MCF 10A (cell line): ENCODE results near the gene ACADVL. TPM values are rescaled to one million over a fixed set of nuclear protein-coding genes. Genes with fewer than 3 reads are reported as not detected.

Experiments
- BruUV-seq: library from RNA; stranded (reverse); fragments of 400-500 nt; replicated peaks from 2 replicates; lab custom pipeline; 2021; lab: Mats Ljungman, UMichigan
- CTCF ChIA-PET: fragments of 300-600 bp; sonication (Branson Sonifier 250); formaldehyde crosslinking; extraction: SDS; loops from one replicate; lab custom pipeline; 2021; ENCODE audit warnings: antibody characterized with exemption, inconsistent platforms; lab: Yijun Ruan, JAX
- POLR2A ChIA-PET: fragments of 300-600, 350-650 bp; sonication (Branson Sonifier 250); formaldehyde crosslinking; extraction: SDS; loops from one replicate; lab custom pipeline; 2020; ENCODE audit warnings: antibody characterized with exemption, inconsistent platforms; lab: Yijun Ruan, JAX
- DNase-seq: peaks from one replicate; pipeline ENCODE4 v3.0.0-alpha.2; 2018; ENCODE audit not compliant: unreplicated experiment
- H3K27ac Mint-ChIP-seq: one replicate; pipeline ENCODE4 v1.8.0; 2022; ENCODE audit warnings: mild to moderate bottlenecking, low read depth, mixed read lengths; ENCODE audit not compliant: unreplicated experiment
- H3K27me3 Mint-ChIP-seq: one replicate; pipeline ENCODE4 v1.8.0; 2022; ENCODE audit warnings: mixed read lengths; ENCODE audit not compliant: insufficient read depth, unreplicated experiment
- H3K36me3 Mint-ChIP-seq: one replicate; pipeline ENCODE4 v1.8.0; 2022; ENCODE audit warnings: mild to moderate bottlenecking, moderate library complexity, mixed read lengths; ENCODE audit not compliant: insufficient read depth, unreplicated experiment
- H3K4me1 Mint-ChIP-seq: one replicate; pipeline ENCODE4 v1.8.0; 2022; ENCODE audit warnings: mixed read lengths; ENCODE audit not compliant: insufficient read depth, unreplicated experiment
- H3K4me3 Mint-ChIP-seq: one replicate; pipeline ENCODE4 v1.8.0; 2022; ENCODE audit warnings: mild to moderate bottlenecking, moderate library complexity, mixed read lengths; ENCODE audit not compliant: unreplicated experiment
- H3K9me3 Mint-ChIP-seq: one replicate; pipeline ENCODE4 v1.8.0; 2022; ENCODE audit warnings: mixed read lengths; ENCODE audit not compliant: unreplicated experiment
- CTCF ChIP-seq: fragments of 200-600 bp; IDR thresholded peaks from one replicate; pipeline ENCODE4 v1.8.0; 2022; ENCODE audit warnings: antibody characterized with exemption, mild to moderate bottlenecking; ENCODE audit not compliant: unreplicated experiment
- intact Hi-C: fragments of 100-400 bp; cut with micrococcal nuclease; formaldehyde crosslinking; loops from 2 replicates; pipeline ENCODE4 v1.14.1; 2022
- total RNA-seq: library from RNA; stranded (reverse); gene quantifications from 2 replicates; pipeline ENCODE4 v1.2.3, GENCODE V29; 2022

Gene ACADVL
- total RNA-seq, 1 experiment from 2014 or later, result 413 TPM

- H3K36me3 Mint-ChIP-seq, result peaks cover 89% of the 10 kb centered on the region
- no peak overlapping the region for H3K27ac Mint-ChIP-seq
- BruUV-seq, result TSS peak; percentile 62
Measured at GRCh38 chr17:7240375-7240774, 20.6 kb downstream of the ACADVL start.

GRCh38 chr17:7241090-7241733 is 21.5 kb downstream of the ACADVL start:
- H3K27ac Mint-ChIP-seq, result peak overlapping the region; percentile 99
- H3K36me3 Mint-ChIP-seq, result peaks cover 90% of the 10 kb centered on the region
- CTCF ChIA-PET, result interaction anchor here (0.7 to 1.9 kb wide), 6 partner anchors 9 to 447 kb away, joined by 3 to 9 read pairs (median 3); partner anchors contain the start of gene TP53
- POLR2A ChIA-PET, result interaction anchor here (0.6 to 14.3 kb wide), 16 partner anchors 7 to 446 kb away, joined by 3 to 278 read pairs (median 12); partner anchors contain the start of genes ACADVL, CTDNEP1, DLG4 and DVL2
- H3K4me3 Mint-ChIP-seq, result peak overlapping the region; percentile 100
- intact Hi-C loops, result no loop called here
- peaks cover 38% of the 10 kb centered on the region for H3K4me1 Mint-ChIP-seq
- no peaks in the 10 kb centered on the region for H3K9me3 Mint-ChIP-seq
- no peaks in the 10 kb centered on the region for H3K27me3 Mint-ChIP-seq
- no peak for TF ChIP-seq CTCF
- DNase-seq, result no peak
- no TSS peak for BruUV-seq

More at GRCh38 chr17:7240375-7240774, 20.6 kb downstream of the ACADVL start:
- DNase-seq, result no peak
- CTCF ChIA-PET, result interaction anchor here (1.7 kb wide), 1 partner anchor 9 kb away, joined by 4 read pairs; no protein-coding TSS in a partner anchor
- intact Hi-C loops, result no loop called here
- H3K9me3 Mint-ChIP-seq, result no peaks in the 10 kb centered on the region
- H3K4me1 Mint-ChIP-seq, result peaks cover 46% of the 10 kb centered on the region
- POLR2A ChIA-PET, result interaction anchor here (0.7 to 14.3 kb wide), 10 partner anchors 9 to 447 kb away, joined by 3 to 278 read pairs (median 8); partner anchors contain the start of genes ACADVL, CTDNEP1, DLG4 and ELP5
- peak overlapping the region; percentile 100 for H3K4me3 Mint-ChIP-seq
- TF ChIP-seq CTCF, result no peak
- H3K27me3 Mint-ChIP-seq, result no peaks in the 10 kb centered on the region

- peak; percentile 89 for DNase-seq
- H3K27me3 Mint-ChIP-seq, result no peaks in the 10 kb centered on the region
- no peaks in the 10 kb centered on the region for H3K9me3 Mint-ChIP-seq
- CTCF ChIA-PET, result interaction anchor here (0.8 to 1.9 kb wide), 4 partner anchors 8 to 446 kb away, joined by 3 to 9 read pairs (median 4); partner anchors contain the start of gene TP53
- TSS peak; percentile 93 for BruUV-seq
- peaks cover 90% of the 10 kb centered on the region for H3K36me3 Mint-ChIP-seq
- POLR2A ChIA-PET, result interaction anchor here (0.6 to 14.3 kb wide), 33 partner anchors 8 to 915 kb away, joined by 3 to 278 read pairs (median 4); partner anchors contain the start of genes ACADVL, CD68, CTDNEP1 and DLG4
- H3K27ac Mint-ChIP-seq, result peak within 1 kb of the TSS; percentile 99
- no peak for TF ChIP-seq CTCF
- intact Hi-C loops, result no loop called here
- H3K4me1 Mint-ChIP-seq, result peaks cover 30% of the 10 kb centered on the region
- H3K4me3 Mint-ChIP-seq, result peak within 1 kb of the TSS; percentile 100
Measured at GRCh38 chr17:7241783-7242716, 22.3 kb downstream of the ACADVL start, which contains the start of gene GABARAP. Gene GABARAP (minus strand): TSS chr17:7242449. CDS start chr17:7242330, 119 bp downstream.
